HG03060 (cell line): ENCODE measurements around the gene PDHX.

Experiments
- ATAC-seq: cut with Tn5 transposase; IDR thresholded peaks from one replicate; pipeline ENCODE4 v1.9.1; 2021; ENCODE audit warnings: low read depth, moderate number of reproducible peaks; ENCODE audit not compliant: unreplicated experiment

Gene PDHX

GRCh38 chr11:34948696-34949095 is 32.3 kb downstream of the PDHX start:
- ATAC-seq: no peak

- ATAC-seq: no peak
Measured at GRCh38 chr11:34953955-34954354, 37.5 kb downstream of the PDHX start.

- no peak for ATAC-seq
Measured at GRCh38 chr11:34957206-34957605, 40.8 kb downstream of the PDHX start.

GRCh38 chr11:34957606-34958005 is 41.2 kb downstream of the PDHX start:
- ATAC-seq: no peak

GRCh38 chr11:34959770-34960169 is 43.4 kb downstream of the PDHX start:
- no peak for ATAC-seq

- no peak for ATAC-seq
Measured at GRCh38 chr11:34960277-34960676, 43.9 kb downstream of the PDHX start.

- ATAC-seq: no peak
Measured at GRCh38 chr11:34962034-34962433, 45.6 kb downstream of the PDHX start.

- no peak for ATAC-seq
Measured at GRCh38 chr11:34963351-34963750, 46.9 kb downstream of the PDHX start.

- ATAC-seq: no peak
Measured at GRCh38 chr11:34964610-34965331, 48.4 kb downstream of the PDHX start.

- no peak for ATAC-seq
Measured at GRCh38 chr11:34968862-34969261, 52.4 kb downstream of the PDHX start.

GRCh38 chr11:34970033-34970432 is 53.6 kb downstream of the PDHX start:
- ATAC-seq: no peak

GRCh38 chr11:34970480-34970879 is 54.1 kb downstream of the PDHX start:
- ATAC-seq: no peak

GRCh38 chr11:34971928-34972327 is 55.5 kb downstream of the PDHX start:
- no peak for ATAC-seq

- ATAC-seq: no peak
Measured at GRCh38 chr11:34972366-34972765, 55.9 kb downstream of the PDHX start.

GRCh38 chr11:34972892-34973291 is 56.5 kb downstream of the PDHX start:
- no peak for ATAC-seq

GRCh38 chr11:34975482-34975881 is 59.1 kb downstream of the PDHX start:
- no peak for ATAC-seq

- no peak for ATAC-seq
Measured at GRCh38 chr11:34976496-34977088, 60.2 kb downstream of the PDHX start.

GRCh38 chr11:34977089-34977912 is 60.9 kb downstream of the PDHX start:
- no peak for ATAC-seq

- ATAC-seq: no peak
Measured at GRCh38 chr11:34978236-34979191, 62.1 kb downstream of the PDHX start.

GRCh38 chr11:34984514-34984913 is 68.1 kb downstream of the PDHX start:
- ATAC-seq: no peak
